Peyer's patch (tissue), 4 donors: ENCODE measurements around the gene GIGYF2. TPM values are rescaled to one million over a fixed set of nuclear protein-coding genes. Genes with fewer than 3 reads are reported as not detected.

ENCODE experiments used
- DNase-seq, 3 donors: peaks; one replicate each; pipeline ENCODE4 v3.0.0-alpha.2; 2017 to 2019
- H3K27ac ChIP-seq, 4 donors: fragments of 200-600 bp; sonication (generic); one replicate each; pipeline ENCODE4 v1.5.1; 2016 to 2019
- H3K27me3 ChIP-seq, 2 donors: fragments of 200-600 bp; sonication (generic); one replicate each; pipeline ENCODE4 v1.5.1; 2019
- H3K36me3 ChIP-seq, 3 donors: fragments of 200-600 bp; sonication (generic); one replicate each; pipeline ENCODE4 v1.5.1; 2016 to 2019
- H3K4me1 ChIP-seq, 4 donors: fragments of 200-600 bp; sonication (generic); one replicate each; pipeline ENCODE4 v1.5.1; 2016 to 2019
- H3K4me3 ChIP-seq, 4 donors: fragments of 200-600 bp; sonication (generic); 1 replicate in 3 of 4; 2 replicates in 1 of 4; pipeline ENCODE4 v1.5.1; 2016 to 2019; ENCODE audit warnings: mild to moderate bottlenecking in 1 of 4
- H3K9me3 ChIP-seq, 4 donors: fragments of 200-600 bp; sonication (generic); one replicate each; pipeline ENCODE4 v1.5.1; 2016 to 2019; ENCODE audit warnings: mild to moderate bottlenecking in 1 of 4
- CTCF ChIP-seq, 6 experiments: fragments of 450-650 bp in 4 of 6; fragments of 200-600 bp in 2 of 6; sonication (generic) in 1 of 6; IDR thresholded peaks; one replicate each; pipeline ENCODE4 v1.5.1; 2017 to 2019; ENCODE audit warnings: antibody characterized with exemption in 6 of 6, mild to moderate bottlenecking in 3 of 6, moderate library complexity in 1 of 6
- POLR2A ChIP-seq, 2 donors: fragments of 450-650 bp; IDR thresholded peaks; one replicate each; pipeline ENCODE4 v1.5.1; 2017; ENCODE audit warnings: antibody characterized with exemption in 2 of 2, mild to moderate bottlenecking in 2 of 2, moderate library complexity in 2 of 2
- total RNA-seq, 4 donors: library from RNA; depleted of rRNA; stranded (reverse); fragments of >200 nt; gene quantifications; one replicate each; pipeline ENCODE4 v1.1.0, GENCODE V29; 2016

Gene GIGYF2
- total RNA-seq, 4 donors from 2014 or later: 82.5 to 126 (median 90.1) TPM

DNA sequence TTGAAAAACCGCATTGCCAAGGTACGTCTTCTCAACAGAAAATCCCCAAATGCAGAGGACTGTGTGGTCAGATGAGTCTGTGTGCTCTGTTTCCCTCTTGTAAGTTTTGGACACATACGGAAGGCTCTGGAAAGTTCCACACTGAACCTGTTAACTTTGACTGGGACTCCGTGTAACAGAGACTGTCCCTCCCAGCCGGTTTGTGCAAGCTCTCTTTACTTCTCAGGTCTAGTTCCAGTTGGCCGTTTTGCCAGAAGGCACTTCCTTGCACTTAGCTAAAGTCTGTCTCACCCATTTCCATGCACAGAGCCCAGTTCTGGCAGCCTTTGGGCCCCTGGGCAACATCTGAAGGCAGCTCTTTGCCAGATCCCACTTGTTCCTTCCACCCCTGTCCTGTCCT, 41.7 kb upstream of the GIGYF2 start:
- Histone ChIP-seq H3K27ac (no peak overlapping the region), H3K27me3 (no peaks in the 10 kb centered on the region), H3K4me1 (no peaks in the 10 kb centered on the region), H3K4me3 (no peak overlapping the region), H3K9me3 (no peaks in the 10 kb centered on the region), H3K36me3 (no peaks in the 10 kb centered on the region)
- no peak for DNase-seq
- no peak for TF ChIP-seq POLR2A (IDR thresholded peaks at IDR 0.05)

DNA sequence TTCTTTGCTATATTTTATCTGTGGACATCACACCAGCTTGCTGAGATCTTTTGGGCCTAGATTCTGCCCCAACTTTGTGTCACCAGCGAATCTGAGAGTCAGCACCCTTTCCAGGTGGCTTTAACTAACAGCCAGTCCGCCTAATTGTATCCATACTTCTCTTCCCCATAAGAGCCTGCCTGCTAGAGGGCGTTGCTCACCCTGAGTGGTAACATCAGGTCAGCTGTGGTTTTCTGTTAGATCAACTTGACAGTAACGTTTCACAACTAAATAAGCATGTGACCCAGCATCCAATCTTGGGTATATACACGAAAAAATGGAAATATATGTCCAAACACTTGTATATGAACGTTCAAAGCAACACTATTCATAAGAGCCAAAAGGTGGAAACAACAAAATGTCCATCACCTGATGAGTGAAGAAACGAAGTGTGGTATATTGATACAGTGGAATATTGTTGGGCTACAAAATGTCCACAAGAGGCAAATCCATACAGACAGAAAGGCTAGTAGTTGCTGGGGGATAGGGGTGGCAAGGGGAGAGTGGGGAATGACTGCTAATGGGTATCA, 38.8 kb upstream of the GIGYF2 start:
- Histone ChIP-seq H3K9me3 (no peaks in the 10 kb centered on the region), H3K27me3 (no peaks in the 10 kb centered on the region), H3K36me3 (no peaks in the 10 kb centered on the region), H3K4me1 (no peaks in the 10 kb centered on the region), H3K4me3 (no peak overlapping the region), H3K27ac (no peak overlapping the region)
- TF ChIP-seq CTCF (IDR thresholded peaks at IDR 0.05) (no peak), POLR2A (IDR thresholded peaks at IDR 0.05) (no peak)
- no peak for DNase-seq

GRCh38 chr2:232659359-232659758, 37.8 kb upstream of the GIGYF2 start:
- H3K36me3 ChIP-seq: no peaks in the 10 kb centered on the region
- H3K9me3 ChIP-seq: no peaks in the 10 kb centered on the region
- H3K27ac ChIP-seq: no peak overlapping the region
- H3K27me3 ChIP-seq: no peaks in the 10 kb centered on the region
- TF ChIP-seq POLR2A (IDR thresholded peaks at IDR 0.05) (no peak), CTCF (IDR thresholded peaks at IDR 0.05) (no peak)
- no peaks in the 10 kb centered on the region for H3K4me1 ChIP-seq
- DNase-seq: no peak
- H3K4me3 ChIP-seq: no peak overlapping the region

DNA sequence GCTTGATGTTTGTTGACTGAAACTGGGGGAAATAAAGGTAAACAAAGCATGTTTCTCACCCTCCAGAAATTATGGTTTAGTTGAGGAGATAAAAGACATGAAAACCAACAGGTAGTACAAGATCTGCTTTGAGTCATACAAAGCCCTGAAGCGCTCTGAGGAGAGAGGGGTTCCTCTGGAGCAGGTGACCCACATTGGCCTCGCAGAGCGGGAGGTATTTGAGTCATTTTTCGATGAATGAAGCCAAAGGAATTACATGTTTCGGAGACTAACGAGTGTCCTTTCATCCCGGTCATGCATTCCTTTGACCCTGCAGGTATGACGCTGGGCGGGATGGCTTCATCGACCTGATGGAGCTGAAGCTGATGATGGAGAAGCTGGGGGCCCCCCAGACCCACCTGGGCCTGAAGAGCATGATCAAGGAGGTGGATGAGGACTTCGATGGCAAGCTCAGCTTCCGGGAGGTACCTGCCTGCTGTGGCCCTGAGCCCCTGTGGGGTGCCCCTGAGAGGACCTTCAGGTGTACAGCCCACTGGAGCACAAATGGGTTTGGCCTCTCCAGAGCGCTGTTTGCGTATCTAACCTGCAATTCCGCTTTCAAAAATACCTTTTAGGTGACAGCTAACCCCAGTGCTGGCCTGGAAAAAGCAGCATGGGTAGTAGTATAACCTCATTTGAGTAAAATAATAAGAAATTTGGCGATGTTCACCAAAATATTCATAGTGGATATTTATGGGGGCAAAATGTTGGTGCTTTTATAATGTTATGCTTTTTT, 34.5 kb upstream of the GIGYF2 start:
- H3K27ac ChIP-seq: no peak overlapping the region
- no peaks in the 10 kb centered on the region for H3K9me3 ChIP-seq
- H3K27me3 ChIP-seq: no peaks in the 10 kb centered on the region
- no peak for DNase-seq
- H3K36me3 ChIP-seq: no peaks in the 10 kb centered on the region
- no peak overlapping the region for H3K4me3 ChIP-seq
- no peak for TF ChIP-seq CTCF (IDR thresholded peaks at IDR 0.05)
- TF ChIP-seq POLR2A (IDR thresholded peaks at IDR 0.05): no peak
- no peaks in the 10 kb centered on the region for H3K4me1 ChIP-seq

DNA sequence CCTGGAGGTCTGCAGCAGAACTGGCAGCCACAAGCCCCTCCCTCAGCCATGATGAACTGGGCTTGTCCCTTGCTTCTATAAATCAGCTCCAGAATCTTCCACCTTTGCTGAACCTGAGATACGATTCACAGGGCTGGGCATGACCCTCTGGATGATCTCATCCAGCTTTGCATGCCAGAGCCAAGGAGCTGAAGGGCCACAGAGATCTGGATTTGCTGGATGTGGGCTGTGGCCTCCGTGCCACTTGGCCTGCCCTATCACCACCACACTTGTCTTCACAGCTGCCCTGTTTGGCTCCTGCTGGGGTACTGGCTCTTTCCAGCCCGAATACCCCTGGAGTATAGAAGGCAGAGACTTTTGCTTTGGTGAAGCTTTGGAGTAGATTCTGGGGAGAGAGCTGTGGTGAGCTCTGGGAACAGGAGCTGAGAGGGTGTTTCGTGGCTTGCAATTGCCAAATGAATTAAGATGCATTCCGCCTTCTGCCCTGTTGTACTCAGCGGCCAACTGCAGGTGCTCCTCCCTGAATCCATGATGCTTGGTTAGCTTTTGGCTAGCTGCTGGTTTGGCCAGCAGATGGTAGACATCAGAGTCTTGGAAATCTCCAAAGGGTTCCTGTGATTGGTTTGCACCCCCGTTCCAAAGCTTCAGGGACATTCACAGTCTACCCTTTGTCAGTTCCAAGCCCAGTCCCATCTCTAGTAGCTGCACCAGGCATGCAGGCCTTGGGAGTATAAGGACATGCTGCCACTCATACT, 30.9 kb upstream of the GIGYF2 start:
- Histone ChIP-seq H3K27ac (no peak overlapping the region), H3K4me3 (no peak overlapping the region), H3K36me3 (no peaks in the 10 kb centered on the region), H3K4me1 (no peaks in the 10 kb centered on the region), H3K9me3 (no peaks in the 10 kb centered on the region), H3K27me3 (no peaks in the 10 kb centered on the region)
- TF ChIP-seq CTCF (IDR thresholded peaks at IDR 0.05): no peak
- TF ChIP-seq POLR2A (IDR thresholded peaks at IDR 0.05): no peak
- no peak for DNase-seq
